ENCODE data around the gene ITIH4. TPM values are rescaled to one million over a fixed set of nuclear protein-coding genes. Genes with fewer than 3 reads are reported as not detected.

ITIH4 gene
- total RNA-seq, 1 experiment from 2014 or later = not detected

DNA sequence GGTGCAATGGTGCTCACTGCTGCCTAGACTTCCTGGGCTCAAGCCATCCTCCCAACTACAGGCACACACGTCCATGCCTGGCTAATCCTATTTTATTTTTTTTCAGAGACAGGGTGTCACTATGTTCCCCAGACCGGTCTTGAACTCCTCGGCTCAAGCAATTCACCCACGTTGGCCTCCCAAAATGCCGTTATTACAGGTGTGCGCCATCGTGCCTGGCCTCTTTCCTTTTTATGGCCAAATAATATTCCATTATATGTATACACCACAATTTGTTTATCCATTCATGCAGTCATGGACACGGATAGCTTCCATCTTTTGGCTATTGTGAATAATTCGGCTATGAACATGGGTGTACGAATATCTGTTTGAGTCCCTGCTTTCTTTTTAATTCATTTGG lies 58.8 kb downstream of the ITIH4 start:
- Histone ChIP-seq H3K36me3 (no peaks in the 10 kb centered on the region), H3K9me3 (no peaks in the 10 kb centered on the region), H3K4me3 (no peak overlapping the region), H3K27me3 (no peaks in the 10 kb centered on the region)
- no peak for DNase-seq

DNA sequence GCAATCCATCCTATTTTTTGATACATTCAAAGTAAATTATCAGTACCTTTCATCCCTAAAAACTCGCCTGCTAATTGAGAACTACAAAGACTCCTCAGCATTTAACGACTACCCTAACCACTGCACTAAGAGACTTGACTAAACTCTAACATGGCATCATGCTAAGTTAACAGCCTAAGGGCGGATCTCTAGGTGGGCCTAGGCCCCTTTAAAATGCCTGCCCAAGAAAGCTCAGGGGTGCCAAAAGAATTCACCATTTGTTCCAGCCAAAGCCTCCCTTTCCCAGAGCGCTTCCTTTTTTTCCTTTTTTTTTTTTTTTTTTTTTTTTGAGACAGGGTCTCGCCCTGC lies 59.2 kb downstream of the ITIH4 start:
- peak overlapping the region; percentile 86 for H3K4me3 ChIP-seq
- H3K36me3 ChIP-seq = no peaks in the 10 kb centered on the region
- no peak for DNase-seq
- H3K27me3 ChIP-seq = no peaks in the 10 kb centered on the region
- no peaks in the 10 kb centered on the region for H3K9me3 ChIP-seq

DNA sequence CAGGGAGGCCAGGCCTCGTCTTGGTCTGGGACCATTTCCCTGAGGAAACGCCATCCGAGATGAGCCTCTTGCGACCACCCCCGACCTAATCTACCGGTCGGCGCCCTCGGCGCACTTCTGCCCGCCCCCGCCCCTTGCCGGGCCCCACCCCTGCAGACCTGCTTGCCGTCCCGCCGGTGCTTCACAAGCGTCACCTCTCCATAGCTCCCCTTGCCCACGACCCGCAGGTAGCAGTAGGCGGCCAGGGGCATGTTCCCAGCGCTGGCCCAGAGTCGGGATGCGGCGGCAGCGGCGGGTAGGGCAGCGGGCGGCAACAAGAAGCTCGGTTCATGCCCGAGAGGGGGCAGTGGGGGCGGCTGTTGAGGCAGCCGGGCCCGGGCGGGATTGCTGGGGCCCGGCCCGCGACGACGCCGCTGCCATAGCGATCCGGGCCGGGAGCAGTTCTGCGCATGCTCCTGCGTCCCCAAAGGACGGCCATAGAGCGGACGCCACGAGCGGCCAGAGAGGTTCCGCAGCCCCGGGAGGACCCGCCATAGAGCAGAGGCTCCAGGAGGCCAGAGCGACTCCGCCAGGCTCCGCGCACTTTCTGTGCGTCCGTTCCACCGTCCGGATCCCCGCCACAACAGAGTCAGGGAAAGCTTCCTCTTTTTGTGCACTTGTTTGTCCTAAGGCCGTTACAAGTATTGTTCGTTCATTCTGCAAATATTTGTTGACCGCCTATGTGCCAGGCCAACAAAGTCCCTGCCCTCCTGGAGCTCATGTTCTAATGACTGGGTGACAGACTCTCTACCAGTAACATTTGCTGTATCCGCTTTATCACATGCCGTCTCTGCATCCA lies 59.8 kb downstream of the ITIH4 start, which contains the start of gene NEK4:
Gene NEK4 (minus strand): TSS at position 445 of the 838 bp plus-strand sequence. CDS start 194 bp downstream, at position 251.
- no peaks in the 10 kb centered on the region for H3K27me3 ChIP-seq
- H3K4me3 ChIP-seq = peak within 1 kb of the TSS; percentile 86
- H3K9me3 ChIP-seq = no peaks in the 10 kb centered on the region
- DNase-seq = peak; percentile 86
- H3K36me3 ChIP-seq = peaks cover under 1% of the 10 kb centered on the region

DNA sequence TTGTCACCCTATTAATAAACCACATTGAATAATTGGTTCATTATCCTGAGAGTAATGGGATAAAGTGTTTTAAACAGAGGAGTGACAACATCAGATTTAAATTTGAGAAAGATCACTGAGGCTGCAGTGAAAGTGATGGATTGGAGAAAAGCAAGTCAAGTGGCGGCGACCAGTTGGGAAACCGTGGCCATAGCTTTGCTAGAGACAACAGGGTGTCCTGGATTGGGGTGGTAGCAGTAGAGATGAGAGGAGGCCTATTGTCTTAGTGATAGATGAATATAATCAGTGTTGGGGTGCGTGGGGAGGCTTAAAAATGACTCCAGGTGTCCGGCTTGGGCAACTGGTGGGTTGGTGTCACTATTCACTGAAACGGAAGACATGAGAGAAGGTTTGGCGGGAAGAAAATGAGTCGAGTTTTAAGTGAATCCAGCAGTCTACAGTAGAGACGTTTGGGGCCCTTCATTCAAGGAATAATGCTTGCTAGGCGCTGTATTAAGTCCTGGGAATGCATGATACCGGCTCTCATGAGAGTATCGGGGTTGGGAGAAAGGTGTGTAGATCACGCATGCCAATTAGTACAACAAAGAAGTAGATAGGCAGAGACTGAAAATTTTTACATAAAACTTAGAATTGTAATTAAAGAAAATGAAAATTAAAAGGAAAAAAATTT lies 60.6 kb downstream of the ITIH4 start:
- no peak for DNase-seq
- H3K27me3 ChIP-seq = no peaks in the 10 kb centered on the region
- peak overlapping the region; percentile 86 for H3K4me3 ChIP-seq
- peaks cover 3% of the 10 kb centered on the region for H3K36me3 ChIP-seq
- no peaks in the 10 kb centered on the region for H3K9me3 ChIP-seq

DNA sequence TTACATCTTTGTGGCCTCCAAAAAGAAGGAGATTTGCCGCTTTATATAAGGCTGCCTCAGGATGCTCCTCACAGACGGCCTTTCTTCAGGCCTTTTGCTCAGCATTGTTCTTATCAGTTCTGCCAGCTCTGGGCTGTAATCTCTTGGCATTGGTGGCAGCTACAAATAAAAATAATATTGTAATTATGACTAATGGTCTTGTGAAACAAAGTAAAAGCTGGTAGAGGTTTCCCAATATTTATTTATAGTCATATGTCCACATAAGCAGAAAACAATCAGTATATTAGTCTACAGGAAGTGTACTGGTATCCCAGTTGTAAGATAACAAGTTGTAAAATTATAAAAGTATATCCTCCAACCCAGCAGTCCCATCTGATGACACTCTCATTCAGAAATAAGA lies 67.0 kb downstream of the ITIH4 start:
- H3K36me3 ChIP-seq = peaks cover 3% of the 10 kb centered on the region
- DNase-seq = no peak
- H3K27me3 ChIP-seq = no peaks in the 10 kb centered on the region
- H3K4me3 ChIP-seq = no peak overlapping the region
- no peaks in the 10 kb centered on the region for H3K9me3 ChIP-seq

Other genes with a start within 250 kb of the ITIH4 start
- 16.2 and 21.3 TPM in 2 replicates for gene PBRM1, start 144.8 kb downstream of the ITIH4 start, total RNA-seq (2014; rRNA removed; shearing (Covaris generic); ENCODE audit: low replicate concordance)
- gene GNL3, start 144.6 kb downstream of the ITIH4 start, total RNA-seq (2014; rRNA removed; shearing (Covaris generic); ENCODE audit: low replicate concordance) = 127 and 226 TPM in 2 replicates
- gene GLT8D1, start 124.9 kb downstream of the ITIH4 start, total RNA-seq (2014; rRNA removed; shearing (Covaris generic); ENCODE audit: low replicate concordance) = 43.1 and 56.1 TPM in 2 replicates
- 63.1 and 72.5 TPM in 2 replicates for gene SPCS1, start 124.6 kb downstream of the ITIH4 start, total RNA-seq (2014; rRNA removed; shearing (Covaris generic); ENCODE audit: low replicate concordance)
- 13.5 and 14.6 TPM in 2 replicates for gene NEK4, start 59.7 kb downstream of the ITIH4 start, total RNA-seq (2014; rRNA removed; shearing (Covaris generic); ENCODE audit: low replicate concordance)
- not detected in 2 replicates for gene ITIH1, start 53.1 kb downstream of the ITIH4 start, total RNA-seq (2014; rRNA removed; shearing (Covaris generic); ENCODE audit: low replicate concordance)
- not detected in 2 replicates for gene ITIH3, start 35.9 kb downstream of the ITIH4 start, total RNA-seq (2014; rRNA removed; shearing (Covaris generic); ENCODE audit: low replicate concordance)
- not detected in 2 replicates for gene MUSTN1, start 4.3 kb upstream of the ITIH4 start, total RNA-seq (2014; rRNA removed; shearing (Covaris generic); ENCODE audit: low replicate concordance)
- 2.1 and 4.2 TPM in 2 replicates for gene STIMATE, start 66.9 kb upstream of the ITIH4 start, total RNA-seq (2014; rRNA removed; shearing (Covaris generic); ENCODE audit: low replicate concordance)
- gene SFMBT1, start 215.4 kb upstream of the ITIH4 start, total RNA-seq (2014; rRNA removed; shearing (Covaris generic); ENCODE audit: low replicate concordance) = 3.4 and 3.5 TPM in 2 replicates